Large intestine (tissue), 3 donors: ENCODE measurements around the gene RSPH10B2. TPM values are rescaled to one million over a fixed set of nuclear protein-coding genes. Genes with fewer than 3 reads are reported as not detected.
A peak's percentile ranks its signal among the peaks of the same experiment; 100 is the strongest.
"Not testable (repeated sequence)": the region's sequence is repeated elsewhere in the genome, so short reads cannot be mapped to it uniquely, and the experiment has no call there.

Source experiments
- DNase-seq, 2 donors: peaks; one replicate each; pipeline versions ENCODE4 v3.0.0 to v3.0.0-alpha.2; 2013
- H3K27ac ChIP-seq: one replicate; pipeline ENCODE4 v1.5.1; 2013; ENCODE audit warnings: low read length
- H3K27me3 ChIP-seq: 2 replicates; pipeline ENCODE4 v1.6.1; 2013; ENCODE audit warnings: low read length; ENCODE audit not compliant: control insufficient read depth, insufficient read depth
- H3K36me3 ChIP-seq: 2 replicates; pipeline ENCODE4 v1.6.1; 2013; ENCODE audit warnings: low read length; ENCODE audit not compliant: control insufficient read depth, insufficient read depth
- H3K4me1 ChIP-seq: one replicate; pipeline ENCODE4 v1.6.1; 2013; ENCODE audit warnings: low read length; ENCODE audit not compliant: control insufficient read depth, insufficient read depth
- H3K4me3 ChIP-seq: one replicate; pipeline ENCODE4 v1.5.1; 2013; ENCODE audit warnings: low read length
- H3K9me3 ChIP-seq: one replicate; pipeline ENCODE4 v1.6.1; 2013; ENCODE audit warnings: mild to moderate bottlenecking, low read depth, low read length, moderate library complexity; ENCODE audit not compliant: control insufficient read depth
- WGBS: methylation state at CpG from one replicate; pipeline ENCODE4 v1.1.5; 2013; ENCODE audit warnings: low lambda C conversion rate; ENCODE audit not compliant: insufficient coverage; 5-methylcytosine and 5-hydroxymethylcytosine counted together
- polyA plus RNA-seq: library from polyadenylated mRNA; unstranded; fragments of 120-200 nt; gene quantifications from one replicate; pipeline ENCODE4 v1.2.1, GENCODE V29; 2013

The RSPH10B2 gene
- polyA plus RNA-seq, 1 donor: 0.70 TPM

DNA sequence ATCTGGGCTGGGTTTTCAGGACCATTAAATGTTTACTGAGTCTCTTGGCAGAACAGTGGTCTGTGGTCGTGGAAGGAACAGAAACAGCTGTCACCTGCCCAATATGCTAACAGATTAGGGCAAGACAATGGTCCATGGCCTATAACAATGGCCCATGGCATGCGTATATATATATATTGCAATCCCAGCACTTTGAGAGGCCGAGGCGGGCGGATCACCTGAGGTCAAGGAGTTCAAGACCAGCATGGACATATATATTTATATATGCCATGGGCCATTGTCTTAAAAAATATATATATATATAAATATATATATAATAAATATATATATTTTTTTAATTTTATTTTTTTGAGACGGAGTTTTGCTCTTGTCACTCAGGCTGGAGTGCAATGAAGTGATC, 27.7 kb downstream of the RSPH10B2 start:
- H3K4me3 ChIP-seq, H3K4me1 ChIP-seq, H3K27me3 ChIP-seq, H3K27ac ChIP-seq, H3K36me3 ChIP-seq, H3K9me3 ChIP-seq, DNase-seq: not testable (repeated sequence)
- no CpG with 5 or more reads among the region's 6 CpGs for WGBS

DNA sequence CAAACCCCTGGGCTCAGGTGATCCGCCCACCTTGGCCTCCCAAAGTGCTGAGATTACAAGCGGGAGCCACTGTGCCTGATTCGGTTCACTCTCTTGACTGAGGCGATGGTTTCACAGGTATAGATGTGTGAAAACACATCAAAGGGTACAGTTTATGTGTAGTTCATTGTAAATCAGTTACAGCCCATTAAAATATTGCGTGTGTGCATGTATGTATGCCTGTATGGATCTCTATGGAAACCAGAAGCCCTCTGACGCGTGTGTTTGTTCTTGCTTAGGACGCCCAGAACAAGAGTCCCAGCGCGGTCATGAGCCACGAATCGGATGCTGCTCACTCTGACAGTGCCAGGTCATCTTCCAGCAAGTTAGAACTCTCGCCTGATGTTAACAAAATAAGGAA, 35.5 kb downstream of the RSPH10B2 start:
- H3K9me3 ChIP-seq, H3K4me3 ChIP-seq, H3K4me1 ChIP-seq, H3K27ac ChIP-seq, H3K36me3 ChIP-seq, DNase-seq, H3K27me3 ChIP-seq: not testable (repeated sequence)
- no CpG with 5 or more reads among the region's 13 CpGs for WGBS

DNA sequence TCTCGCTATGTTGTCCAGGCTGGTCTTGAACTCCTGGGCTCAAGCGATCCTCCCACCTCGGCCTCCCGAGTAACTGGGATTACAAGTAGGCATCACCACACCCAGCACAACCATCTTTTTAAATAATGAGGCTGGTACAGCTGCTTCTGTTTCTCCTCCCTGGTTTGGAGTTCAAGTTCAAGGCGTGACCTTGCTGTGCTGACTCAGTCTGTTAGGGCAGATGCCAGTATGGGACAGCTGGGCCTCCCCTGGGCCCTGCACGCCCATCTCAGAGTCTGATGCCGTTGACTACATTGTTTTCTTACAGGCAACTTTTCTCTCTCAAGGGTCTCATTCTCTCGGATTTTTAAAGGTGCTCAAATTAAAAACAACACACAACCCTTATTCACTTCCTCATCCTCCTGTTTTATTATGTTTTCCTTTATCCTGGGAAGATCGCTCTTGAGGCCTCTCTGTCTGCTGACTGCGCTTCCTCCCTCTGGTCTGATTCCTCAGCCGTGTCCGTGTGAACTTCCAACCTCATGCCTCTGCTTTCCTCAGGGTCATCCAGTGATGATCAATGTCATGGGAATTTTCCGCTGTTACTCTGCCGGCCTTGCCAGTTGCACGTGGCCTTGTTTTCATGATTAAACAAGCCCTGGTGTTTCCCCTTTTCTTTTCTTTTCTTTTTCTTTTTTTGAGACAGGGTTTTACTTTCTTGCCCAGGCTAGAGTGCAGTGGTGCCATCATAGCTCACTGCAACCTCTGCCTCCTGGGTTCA, 38.4 kb downstream of the RSPH10B2 start:
- not testable (repeated sequence) for H3K27me3 ChIP-seq, H3K4me1 ChIP-seq, H3K9me3 ChIP-seq, H3K27ac ChIP-seq, H3K36me3 ChIP-seq, H3K4me3 ChIP-seq
- peak in 1 of 2 donors; percentile 1 for DNase-seq
- WGBS: no CpG with 5 or more reads among the region's 15 CpGs

DNA sequence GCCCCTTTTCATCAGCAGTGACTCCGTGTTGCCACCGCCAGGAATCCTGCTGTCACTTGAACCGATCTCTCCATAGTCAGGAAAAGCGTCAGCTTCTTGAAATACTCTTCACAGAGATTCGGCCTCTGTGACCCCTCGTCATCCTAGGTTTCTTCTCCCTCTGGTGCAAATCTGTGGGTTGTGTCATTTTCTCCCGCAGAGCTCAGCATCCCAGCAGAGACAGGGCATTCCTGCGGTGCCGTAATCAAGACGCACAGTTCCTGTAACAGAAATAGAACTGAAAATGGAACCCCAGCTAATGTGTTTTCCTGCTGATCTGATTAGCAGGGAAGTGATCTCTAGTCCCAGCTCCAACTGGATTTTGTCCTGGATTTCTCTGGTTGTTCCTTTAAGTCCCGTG, 40.4 kb downstream of the RSPH10B2 start:
- H3K4me3 ChIP-seq, H3K9me3 ChIP-seq, H3K27me3 ChIP-seq, H3K27ac ChIP-seq, H3K36me3 ChIP-seq, DNase-seq, H3K4me1 ChIP-seq: not testable (repeated sequence)
- WGBS: no CpG with 5 or more reads among the region's 11 CpGs

GRCh38 chr7:6797218-6797617, 43.3 kb downstream of the RSPH10B2 start:
- not testable (repeated sequence) for H3K27ac ChIP-seq, H3K4me1 ChIP-seq, H3K36me3 ChIP-seq, H3K4me3 ChIP-seq, H3K9me3 ChIP-seq, H3K27me3 ChIP-seq
- peak; percentile 3 to 54 for DNase-seq
- WGBS: no CpG with 5 or more reads among the region's 5 CpGs

GRCh38 chr7:6798047-6798446, 44.1 kb downstream of the RSPH10B2 start:
- WGBS: no CpG with 5 or more reads among the region's 8 CpGs

DNA sequence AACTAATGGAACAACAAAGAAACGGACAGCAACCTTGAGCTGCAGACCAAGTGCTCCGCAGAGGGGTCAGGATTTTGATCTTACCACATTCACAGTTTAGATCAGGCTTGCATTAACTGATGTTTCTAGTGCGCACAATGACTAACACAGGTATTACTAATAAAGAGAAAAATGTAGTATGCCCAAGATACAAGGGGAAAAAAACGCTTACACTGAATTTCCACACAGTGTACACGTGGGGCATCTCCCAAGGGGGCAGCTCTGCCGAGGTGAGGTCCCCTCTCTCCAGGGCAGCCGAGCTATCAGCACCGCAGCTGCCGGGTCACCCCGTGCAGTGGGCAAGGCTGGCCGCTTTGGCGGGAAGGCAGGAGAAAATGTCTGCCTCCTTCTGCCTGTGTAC, 46.0 kb downstream of the RSPH10B2 start:
- not testable (repeated sequence) for DNase-seq, H3K27me3 ChIP-seq, H3K4me3 ChIP-seq, H3K4me1 ChIP-seq, H3K27ac ChIP-seq, H3K36me3 ChIP-seq, H3K9me3 ChIP-seq
- WGBS: no CpG with 5 or more reads among the region's 12 CpGs

More at GRCh38 chr7:6798047-6798446, 44.1 kb downstream of the RSPH10B2 start:
- not testable (repeated sequence) for H3K4me3 ChIP-seq, H3K36me3 ChIP-seq, H3K9me3 ChIP-seq, H3K4me1 ChIP-seq, H3K27ac ChIP-seq, H3K27me3 ChIP-seq, DNase-seq

- not testable (repeated sequence) for H3K4me1 ChIP-seq, H3K27ac ChIP-seq, H3K27me3 ChIP-seq, H3K36me3 ChIP-seq, H3K4me3 ChIP-seq, DNase-seq, H3K9me3 ChIP-seq
- no CpG with 5 or more reads among the region's 2 CpGs for WGBS
These were observed 46.4 kb downstream of the RSPH10B2 start for GRCh38 chr7:6800331-6800730.

- H3K36me3 ChIP-seq, H3K4me1 ChIP-seq, DNase-seq, H3K27me3 ChIP-seq, H3K4me3 ChIP-seq, H3K27ac ChIP-seq, H3K9me3 ChIP-seq: not testable (repeated sequence)
- no CpG with 5 or more reads among the region's 4 CpGs for WGBS
These were observed 53.6 kb downstream of the RSPH10B2 start for GRCh38 chr7:6807393-6807918.

- WGBS: no CpG with 5 or more reads among the region's 6 CpGs
- H3K27ac ChIP-seq, H3K27me3 ChIP-seq, H3K4me1 ChIP-seq, H3K36me3 ChIP-seq, H3K9me3 ChIP-seq, DNase-seq, H3K4me3 ChIP-seq: not testable (repeated sequence)
These were observed 54.1 kb downstream of the RSPH10B2 start for GRCh38 chr7:6807959-6808358.

GRCh38 chr7:6813011-6813410, 59.1 kb downstream of the RSPH10B2 start:
- H3K27ac ChIP-seq, H3K9me3 ChIP-seq, H3K27me3 ChIP-seq, DNase-seq, H3K4me3 ChIP-seq, H3K36me3 ChIP-seq, H3K4me1 ChIP-seq: not testable (repeated sequence)
- WGBS: no CpG with 5 or more reads among the region's 2 CpGs
